Cardiac muscle cell (in vitro differentiated cells and primary cell): ENCODE results near the gene IGSF5. TPM values are rescaled to one million over a fixed set of nuclear protein-coding genes. Genes with fewer than 3 reads are reported as not detected.
"Not testable (repeated sequence)": the region's sequence is repeated elsewhere in the genome, so short reads cannot be mapped to it uniquely, and the experiment has no call there.

Experiments
- DNase-seq, 2 donors: peaks; one replicate each; pipeline versions ENCODE4 v3.0.0 to v3.0.0-alpha.2; 2010 to 2017; ENCODE audit warnings: low read depth in 1 of 2, low spot score in 1 of 2
- H3K27ac ChIP-seq: fragments of 200-600 bp; sonication (generic); 2 replicates; pipeline ENCODE4 v1.5.1; 2016
- H3K27me3 ChIP-seq: fragments of 200-600 bp; sonication (generic); 2 replicates; pipeline ENCODE4 v1.6.0; 2016; ENCODE audit warnings: control low read depth
- H3K36me3 ChIP-seq: fragments of 200-600 bp; sonication (generic); 2 replicates; pipeline ENCODE4 v1.5.1; 2016; ENCODE audit warnings: control low read depth
- H3K4me1 ChIP-seq: fragments of 200-600 bp; sonication (generic); 2 replicates; pipeline ENCODE4 v1.8.1; 2017; ENCODE audit warnings: low read depth, mild to moderate bottlenecking, mixed run types
- H3K4me3 ChIP-seq: fragments of 200-600 bp; sonication (generic); 2 replicates; pipeline ENCODE4 v1.5.1; 2016; ENCODE audit warnings: mild to moderate bottlenecking
- H3K9me3 ChIP-seq: fragments of 200-600 bp; sonication (generic); 2 replicates; pipeline ENCODE4 v1.5.1; 2017; ENCODE audit warnings: low read depth, mild to moderate bottlenecking, control low read depth
- polyA plus RNA-seq: library from polyadenylated mRNA; unstranded; fragments of >200 nt; fragmentation: Nextera tagmentation; extraction: Ambion mirVana; gene quantifications from 2 replicates; pipeline ENCODE4 v1.2.1, GENCODE V29; 2016
- total RNA-seq: library from RNA; depleted of rRNA; stranded (reverse); fragments of >200 nt; gene quantifications from 2 replicates; pipeline ENCODE4 v1.2.3, GENCODE V29; 2016
- TF ChIP-seq, protein P1 (sequence below): IDR thresholded peaks from 2 replicates; pipeline ENCODE4 v1.5.1; 2012; ENCODE audit warnings: low read depth, mild to moderate bottlenecking, low read length

Gene IGSF5
- total and polyA plus RNA-seq, 2 experiments from 2014 or later: 1.7 to 3.1 TPM

DNA sequence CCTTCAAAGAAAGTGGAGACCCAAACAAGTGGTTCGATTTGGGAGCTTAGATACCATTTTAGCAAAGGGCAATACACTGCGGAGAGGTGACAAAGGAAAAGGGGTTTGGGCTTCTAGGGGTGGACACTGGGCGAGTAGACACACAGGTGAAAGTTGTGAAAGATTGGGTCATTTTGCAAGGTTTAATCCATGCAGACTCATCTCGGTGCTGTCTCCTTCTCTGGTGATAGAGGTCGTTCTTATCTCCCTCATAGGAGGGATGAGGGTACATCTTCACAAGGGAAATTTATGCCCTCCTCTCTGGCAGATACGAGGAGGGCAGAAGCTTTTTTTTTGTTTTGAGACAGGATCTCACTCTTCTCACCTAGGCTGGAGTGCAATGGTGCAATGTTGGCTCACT lies 6.4 kb upstream of the IGSF5 start:
- Histone ChIP-seq H3K27me3 (no peaks in the 10 kb centered on the region), H3K4me3 (no peak overlapping the region), H3K9me3 (no peaks in the 10 kb centered on the region), H3K36me3 (no peaks in the 10 kb centered on the region), H3K27ac (no peak overlapping the region), H3K4me1 (no peaks in the 10 kb centered on the region)
- TF ChIP-seq, protein P1, sequence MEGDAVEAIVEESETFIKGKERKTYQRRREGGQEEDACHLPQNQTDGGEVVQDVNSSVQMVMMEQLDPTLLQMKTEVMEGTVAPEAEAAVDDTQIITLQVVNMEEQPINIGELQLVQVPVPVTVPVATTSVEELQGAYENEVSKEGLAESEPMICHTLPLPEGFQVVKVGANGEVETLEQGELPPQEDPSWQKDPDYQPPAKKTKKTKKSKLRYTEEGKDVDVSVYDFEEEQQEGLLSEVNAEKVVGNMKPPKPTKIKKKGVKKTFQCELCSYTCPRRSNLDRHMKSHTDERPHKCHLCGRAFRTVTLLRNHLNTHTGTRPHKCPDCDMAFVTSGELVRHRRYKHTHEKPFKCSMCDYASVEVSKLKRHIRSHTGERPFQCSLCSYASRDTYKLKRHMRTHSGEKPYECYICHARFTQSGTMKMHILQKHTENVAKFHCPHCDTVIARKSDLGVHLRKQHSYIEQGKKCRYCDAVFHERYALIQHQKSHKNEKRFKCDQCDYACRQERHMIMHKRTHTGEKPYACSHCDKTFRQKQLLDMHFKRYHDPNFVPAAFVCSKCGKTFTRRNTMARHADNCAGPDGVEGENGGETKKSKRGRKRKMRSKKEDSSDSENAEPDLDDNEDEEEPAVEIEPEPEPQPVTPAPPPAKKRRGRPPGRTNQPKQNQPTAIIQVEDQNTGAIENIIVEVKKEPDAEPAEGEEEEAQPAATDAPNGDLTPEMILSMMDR: no peak
- no peak for DNase-seq

GRCh38 chr21:39739531-39739930 lies 5.5 kb upstream of the IGSF5 start:
- H3K27me3 ChIP-seq, H3K4me3 ChIP-seq, H3K27ac ChIP-seq, H3K4me1 ChIP-seq, H3K36me3 ChIP-seq, H3K9me3 ChIP-seq, DNase-seq: not testable (repeated sequence)

- H3K9me3 ChIP-seq, H3K36me3 ChIP-seq, H3K4me1 ChIP-seq, DNase-seq, H3K4me3 ChIP-seq, H3K27ac ChIP-seq, H3K27me3 ChIP-seq: not testable (repeated sequence)
Observed at GRCh38 chr21:39742561-39742960, 2.4 kb upstream of the IGSF5 start.

DNA sequence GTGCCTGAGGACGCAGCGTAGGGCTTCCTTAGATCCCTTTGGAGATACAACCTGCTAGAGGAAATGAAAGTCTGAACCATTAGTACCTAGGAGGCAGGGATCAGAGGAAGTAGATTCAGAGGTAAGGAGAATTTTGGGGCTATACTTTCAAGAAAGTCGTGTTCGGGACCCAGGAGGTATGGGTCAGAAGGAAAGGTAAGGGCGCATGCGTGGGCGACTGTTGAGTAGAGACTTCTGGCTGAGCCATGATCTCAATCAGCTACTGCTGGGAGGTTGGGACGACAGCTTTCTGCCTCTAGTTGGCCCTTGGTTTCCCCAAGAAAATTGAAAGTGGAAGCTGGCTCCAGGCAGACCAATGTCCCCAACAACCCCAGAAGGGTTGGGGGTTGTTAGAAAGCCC lies 349 bp downstream of the IGSF5 start:
- not testable (repeated sequence) for H3K9me3 ChIP-seq, H3K4me3 ChIP-seq, H3K4me1 ChIP-seq, H3K36me3 ChIP-seq, H3K27me3 ChIP-seq, DNase-seq, H3K27ac ChIP-seq

- DNase-seq: no peak
- Histone ChIP-seq H3K4me1 (no peaks in the 10 kb centered on the region), H3K27ac (no peak overlapping the region)
Observed at GRCh38 chr21:39750670-39751069, 5.7 kb downstream of the IGSF5 start.

DNA sequence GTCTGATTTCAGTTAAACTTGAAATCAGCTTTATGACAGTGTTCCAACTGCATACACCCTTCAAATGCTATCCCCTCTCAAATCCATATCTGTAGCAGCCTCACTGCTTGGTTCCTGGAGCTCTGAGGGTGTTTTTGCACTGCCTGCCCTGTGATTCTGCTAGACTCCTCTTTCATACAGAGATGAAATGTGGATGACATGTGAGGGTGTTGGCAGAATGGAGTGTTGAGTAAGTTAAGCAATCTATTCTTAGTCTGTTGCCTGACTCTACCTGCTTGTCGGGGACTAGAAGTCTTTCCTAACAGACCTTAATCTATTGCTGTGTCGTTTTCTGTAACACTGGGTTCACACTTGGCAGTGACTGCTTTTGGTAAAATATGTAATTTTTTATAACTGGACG lies 9.8 kb downstream of the IGSF5 start:
- TF ChIP-seq, protein P1: no peak

More at GRCh38 chr21:39750670-39751069, 5.7 kb downstream of the IGSF5 start:
- Histone ChIP-seq H3K4me3 (no peak overlapping the region), H3K36me3 (no peaks in the 10 kb centered on the region), H3K9me3 (no peaks in the 10 kb centered on the region), H3K27me3 (no peaks in the 10 kb centered on the region)
- TF ChIP-seq, protein P1: no peak

GRCh38 chr21:39756285-39756684 lies 11.3 kb downstream of the IGSF5 start:
- Histone ChIP-seq H3K27ac (no peak overlapping the region), H3K4me1 (no peaks in the 10 kb centered on the region), H3K36me3 (no peaks in the 10 kb centered on the region), H3K4me3 (no peak overlapping the region), H3K27me3 (no peaks in the 10 kb centered on the region), H3K9me3 (no peaks in the 10 kb centered on the region)
- TF ChIP-seq, protein P1: no peak
- no peak for DNase-seq

More for the DNA sequence above, 9.8 kb downstream of the IGSF5 start:
- Histone ChIP-seq H3K36me3 (no peaks in the 10 kb centered on the region), H3K9me3 (no peaks in the 10 kb centered on the region), H3K4me1 (no peaks in the 10 kb centered on the region), H3K27me3 (no peaks in the 10 kb centered on the region), H3K27ac (no peak overlapping the region), H3K4me3 (no peak overlapping the region)
- no peak for DNase-seq
